H1 (cell line): ENCODE data around the gene EDN1. TPM values are rescaled to one million over a fixed set of nuclear protein-coding genes. Genes with fewer than 3 reads are reported as not detected.

Experiments used
- CTCF ChIA-PET: fragments of 300-600 bp; sonication (Branson Sonifier 250); formaldehyde crosslinking; loops from one replicate; lab custom pipeline; 2021; ENCODE audit not compliant: partially characterized antibody; lab: Charles Lee
- POLR2A ChIA-PET: fragments of 300-600 bp; sonication (Branson Sonifier 250); formaldehyde crosslinking; loops from one replicate; lab custom pipeline; 2021; ENCODE audit warnings: inconsistent platforms; ENCODE audit not compliant: partially characterized antibody; lab: Charles Lee
- DNase-seq, 2 experiments: peaks; one replicate each; pipeline versions ENCODE4 v3.0.0 to v3.0.0-alpha.2; 2010 to 2022; ENCODE audit warnings: low spot score in 2 of 2, low read depth in 1 of 2, mixed read lengths in 1 of 2
- FAIRE-seq: peaks from 2 replicates; lab custom pipeline; 2011; peaks lifted over from hg19 to GRCh38; lab: Jason Lieb, UNC
- H2AFZ ChIP-seq: 2 replicates; pipeline ENCODE4 v1.8.1; 2012; ENCODE audit warnings: low read length, inconsistent platforms
- H2AK5ac ChIP-seq: 2 replicates; pipeline ENCODE4 v1.6.1; 2013; ENCODE audit warnings: low read depth, low read length
- H2BK120ac ChIP-seq: replicated peaks from 2 replicates; pipeline ENCODE3; 2013; ENCODE audit warnings: low read depth, low read length, inconsistent platforms
- H2BK12ac ChIP-seq: 2 replicates; pipeline ENCODE4 v1.6.1; 2013; ENCODE audit warnings: low read depth, low read length
- H2BK15ac ChIP-seq: 2 replicates; pipeline ENCODE4 v1.6.1; 2013; ENCODE audit warnings: low read length
- H2BK20ac ChIP-seq: 2 replicates; pipeline ENCODE4 v1.6.1; 2013; ENCODE audit warnings: low read length
- H2BK5ac ChIP-seq: 2 replicates; pipeline ENCODE4 v1.6.1; 2013; ENCODE audit warnings: low read depth, low read length
- H3K14ac ChIP-seq: 2 replicates; pipeline ENCODE4 v1.6.1; 2013; ENCODE audit warnings: inconsistent platforms; ENCODE audit not compliant: insufficient read length
- H3K18ac ChIP-seq: 2 replicates; pipeline ENCODE4 v1.6.1; 2013; ENCODE audit warnings: low read length; ENCODE audit errors: extremely low read depth
- H3K23ac ChIP-seq: 2 replicates; pipeline ENCODE4 v1.6.1; 2013; ENCODE audit warnings: inconsistent platforms; ENCODE audit not compliant: insufficient read length
- H3K23me2 ChIP-seq: 2 replicates; pipeline ENCODE4 v1.6.1; 2013; ENCODE audit warnings: low read depth, low read length
- H3K27ac ChIP-seq: 2 replicates; pipeline ENCODE4 v1.6.1; 2011; ENCODE audit warnings: low read depth, low read length, inconsistent platforms
- H3K27me3 ChIP-seq, 4 experiments: replicated peaks in 1 of 4; 1 replicate in 1 of 4; 2 replicates in 3 of 4; pipeline versions ENCODE4 v1.6.1 to v1.8.1; 2011 to 2013; ENCODE audit warnings: low read length in 3 of 4, mild to moderate bottlenecking in 3 of 4, inconsistent platforms in 2 of 4, mixed read lengths in 2 of 4, moderate library complexity in 1 of 4; ENCODE audit not compliant: control insufficient read depth in 3 of 4, insufficient read depth in 3 of 4; ENCODE audit errors: extremely low read depth in 1 of 4
- H3K36me3 ChIP-seq, 4 experiments: 2 replicates each; pipeline versions ENCODE4 v1.6.1 to v1.8.1; 2011 to 2013; ENCODE audit warnings: mild to moderate bottlenecking in 4 of 4, low read length in 3 of 4, moderate library complexity in 2 of 4, control low read depth in 1 of 4, inconsistent platforms in 1 of 4; ENCODE audit not compliant: insufficient read depth in 4 of 4, control insufficient read depth in 2 of 4
- H3K4ac ChIP-seq: replicated peaks from 2 replicates; pipeline ENCODE3; 2013; ENCODE audit warnings: low read length, low read depth, mixed read lengths, inconsistent platforms; ENCODE audit not compliant: insufficient read length
- H3K4me1 ChIP-seq, 4 experiments: replicated peaks in 1 of 4; 1 replicate in 1 of 4; 2 replicates in 3 of 4; pipeline versions ENCODE4 v1.6.1 to v1.8.1; 2011 to 2013; ENCODE audit warnings: low read length in 3 of 4, inconsistent platforms in 2 of 4, mixed read lengths in 1 of 4; ENCODE audit not compliant: insufficient read depth in 4 of 4, control insufficient read depth in 3 of 4
- H3K4me2 ChIP-seq, 2 experiments: 2 replicates each; pipeline versions ENCODE4 v1.6.1 to v1.8.1; 2011 to 2013; ENCODE audit warnings: low read depth in 2 of 2, low read length in 2 of 2, control low read depth in 1 of 2, inconsistent platforms in 1 of 2, mild to moderate bottlenecking in 1 of 2; ENCODE audit not compliant: insufficient read depth in 1 of 2
- H3K4me3 ChIP-seq, 4 experiments: fragments of 200-600, 300-600 bp in 1 of 4; sonication (generic), shearing (Covaris generic), sonication (Bioruptor Twin) in 1 of 4; 2 replicates each; pipeline versions ENCODE4 v1.5.1 to v1.8.1; 2011 to 2016; ENCODE audit warnings: low read length in 4 of 4, low read depth in 3 of 4, control low read depth in 2 of 4, inconsistent platforms in 2 of 4, mild to moderate bottlenecking in 2 of 4, mixed read lengths in 1 of 4, moderate library complexity in 1 of 4; ENCODE audit not compliant: insufficient read depth in 2 of 4; ENCODE audit errors: extremely low read depth in 1 of 4
- H3K56ac ChIP-seq: replicated peaks from 2 replicates; pipeline ENCODE3; 2013; ENCODE audit warnings: low read depth, mild to moderate bottlenecking, mixed read lengths, low read length, inconsistent platforms; ENCODE audit not compliant: insufficient read length
- H3K79me1 ChIP-seq: 2 replicates; pipeline ENCODE4 v1.6.1; 2013; ENCODE audit warnings: low read depth, low read length, control low read depth
- H3K79me2 ChIP-seq, 2 experiments: 2 replicates each; pipeline versions ENCODE4 v1.6.1 to v1.8.1; 2012 to 2013; ENCODE audit warnings: low read length in 2 of 2, mild to moderate bottlenecking in 2 of 2, inconsistent platforms in 1 of 2; ENCODE audit not compliant: insufficient read depth in 2 of 2, control insufficient read depth in 1 of 2
- H3K9ac ChIP-seq, 4 experiments: replicated peaks in 1 of 4; 1 replicate in 1 of 4; 2 replicates in 3 of 4; pipeline versions ENCODE4 v1.6.1 to v1.8.1; 2011 to 2013; ENCODE audit warnings: low read depth in 3 of 4, low read length in 3 of 4, control low read depth in 2 of 4, mild to moderate bottlenecking in 2 of 4, moderate library complexity in 2 of 4, inconsistent platforms in 1 of 4; ENCODE audit errors: extremely low read depth in 1 of 4
- H3K9me3 ChIP-seq, 2 experiments: 2 replicates each; pipeline versions ENCODE4 v1.6.1 to v1.8.1; 2012 to 2013; ENCODE audit warnings: mild to moderate bottlenecking in 2 of 2, moderate library complexity in 2 of 2, control low read depth in 1 of 2, inconsistent platforms in 1 of 2, low read depth in 1 of 2, low read length in 1 of 2, mixed read lengths in 1 of 2; ENCODE audit not compliant: insufficient read depth in 2 of 2
- H4K20me1 ChIP-seq, 2 experiments: replicated peaks in 1 of 2; 2 replicates each; pipeline versions ENCODE3 to v1.8.1; 2011 to 2013; ENCODE audit warnings: inconsistent platforms in 2 of 2, low read length in 2 of 2, mild to moderate bottlenecking in 1 of 2; ENCODE audit not compliant: insufficient read depth in 2 of 2, control insufficient read depth in 1 of 2
- H4K5ac ChIP-seq: 2 replicates; pipeline ENCODE4 v1.6.1; 2013; ENCODE audit warnings: low read length, low read depth, mixed read lengths, inconsistent platforms; ENCODE audit not compliant: insufficient read length
- H4K8ac ChIP-seq: 2 replicates; pipeline ENCODE4 v1.8.0; 2013; ENCODE audit warnings: mild to moderate bottlenecking, moderate library complexity, low read length, inconsistent platforms; ENCODE audit not compliant: insufficient read depth; ENCODE audit errors: extremely low read depth
- H4K91ac ChIP-seq: replicated peaks from 2 replicates; pipeline ENCODE3; 2013; ENCODE audit warnings: low read length, mixed read lengths, inconsistent platforms; ENCODE audit not compliant: insufficient read length
- RAD21 ChIP-seq, 2 experiments: IDR thresholded peaks in 1 of 2; conservative IDR thresholded peaks in 1 of 2; 2 replicates each; pipeline ENCODE4 v1.6.1; 2011; ENCODE audit warnings: low read depth in 2 of 2, low read length in 2 of 2, improper control_type of control experiment in 1 of 2, inconsistent platforms in 1 of 2, mild to moderate bottlenecking in 1 of 2, moderate library complexity in 1 of 2
- SRF ChIP-seq: IDR thresholded peaks from 2 replicates; pipeline ENCODE4 v1.6.1; 2011; ENCODE audit warnings: mild to moderate bottlenecking, low read depth, low read length, moderate library complexity
- WGBS, 2 experiments: shearing (Covaris generic) in 1 of 2; methylation state at CpG; one replicate each; pipeline versions ENCODE4 v1.1.6 to v1.1.7; 2013 to 2015; ENCODE audit warnings: low lambda C conversion rate in 2 of 2, mixed read lengths in 2 of 2, inconsistent platforms in 1 of 2, low coverage in 1 of 2, missing lambda C conversion rate in 1 of 2; ENCODE audit not compliant: insufficient replicate concordance in 2 of 2, insufficient coverage in 1 of 2, insufficient read length in 1 of 2; ENCODE audit errors: extremely low coverage in 1 of 2, missing lambda C conversion rate in 1 of 2; 5-methylcytosine and 5-hydroxymethylcytosine counted together
- polyA plus RNA-seq, 7 experiments: library from polyadenylated mRNA; depleted of rRNA in 3 of 7; stranded (reverse) in 5 of 7; unstranded in 2 of 7; fragments of >200 nt in 5 of 7; fragments of 200-250 nt in 2 of 7; gene quantifications; 1 replicate in 5 of 7; 2 replicates in 1 of 7; 4 replicates in 1 of 7; pipeline versions ENCODE4 v1.2.1 to v1.2.3, GENCODE V29; 2011 to 2013; ENCODE audit warnings: missing spikeins in 2 of 7, mixed read lengths in 2 of 7
- total RNA-seq: library from RNA; stranded (reverse); fragmentation: NEBNext Ultra II Directional; extraction: Animal tissue kit (Norgen Biotek cat#: 25700); gene quantifications from 2 replicates; pipeline ENCODE4 v1.2.1, GENCODE V29; 2021
- TF ChIP-seq, protein P1 (sequence below), 3 experiments: IDR thresholded peaks; 1 replicate in 2 of 3; 2 replicates in 1 of 3; pipeline versions ENCODE4 v1.5.1 to v1.6.1; 2011; ENCODE audit warnings: low read length in 3 of 3, mild to moderate bottlenecking in 3 of 3, inconsistent platforms in 2 of 3, low read depth in 1 of 3, moderate library complexity in 1 of 3; ENCODE audit not compliant: insufficient read depth in 1 of 3; ENCODE audit errors: control extremely low read depth in 1 of 3

Gene EDN1
- total and polyA plus RNA-seq, 2 of the 8 experiments (the other 6 are each of a cell fraction or from before 2014, with no cell fraction given), result 0.23 to 1.1 TPM

DNA sequence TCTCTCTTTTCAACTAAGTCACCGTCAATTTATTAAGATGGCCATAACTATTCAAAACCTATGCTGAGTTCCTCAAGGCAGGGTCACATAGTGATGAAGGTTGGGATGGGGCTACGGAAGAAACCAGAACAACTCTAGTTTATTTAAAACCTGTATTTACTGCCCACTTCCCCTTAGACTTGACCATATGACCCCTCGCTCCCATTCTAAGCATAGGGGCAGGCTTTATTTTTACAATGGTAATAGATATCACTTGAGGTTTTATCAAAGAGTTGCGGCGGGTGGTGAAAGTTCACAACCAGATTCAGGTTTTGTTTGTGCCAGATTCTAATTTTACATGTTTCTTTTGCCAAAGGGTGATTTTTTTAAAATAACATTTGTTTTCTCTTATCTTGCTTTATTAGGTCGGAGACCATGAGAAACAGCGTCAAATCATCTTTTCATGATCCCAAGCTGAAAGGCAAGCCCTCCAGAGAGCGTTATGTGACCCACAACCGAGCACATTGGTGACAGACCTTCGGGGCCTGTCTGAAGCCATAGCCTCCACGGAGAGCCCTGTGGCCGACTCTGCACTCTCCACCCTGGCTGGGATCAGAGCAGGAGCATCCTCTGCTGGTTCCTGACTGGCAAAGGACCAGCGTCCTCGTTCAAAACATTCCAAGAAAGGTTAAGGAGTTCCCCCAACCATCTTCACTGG is 5.5 kb downstream of the EDN1 start:
- no peaks in the 10 kb centered on the region for H3K79me1 ChIP-seq
- TF ChIP-seq, protein P1, sequence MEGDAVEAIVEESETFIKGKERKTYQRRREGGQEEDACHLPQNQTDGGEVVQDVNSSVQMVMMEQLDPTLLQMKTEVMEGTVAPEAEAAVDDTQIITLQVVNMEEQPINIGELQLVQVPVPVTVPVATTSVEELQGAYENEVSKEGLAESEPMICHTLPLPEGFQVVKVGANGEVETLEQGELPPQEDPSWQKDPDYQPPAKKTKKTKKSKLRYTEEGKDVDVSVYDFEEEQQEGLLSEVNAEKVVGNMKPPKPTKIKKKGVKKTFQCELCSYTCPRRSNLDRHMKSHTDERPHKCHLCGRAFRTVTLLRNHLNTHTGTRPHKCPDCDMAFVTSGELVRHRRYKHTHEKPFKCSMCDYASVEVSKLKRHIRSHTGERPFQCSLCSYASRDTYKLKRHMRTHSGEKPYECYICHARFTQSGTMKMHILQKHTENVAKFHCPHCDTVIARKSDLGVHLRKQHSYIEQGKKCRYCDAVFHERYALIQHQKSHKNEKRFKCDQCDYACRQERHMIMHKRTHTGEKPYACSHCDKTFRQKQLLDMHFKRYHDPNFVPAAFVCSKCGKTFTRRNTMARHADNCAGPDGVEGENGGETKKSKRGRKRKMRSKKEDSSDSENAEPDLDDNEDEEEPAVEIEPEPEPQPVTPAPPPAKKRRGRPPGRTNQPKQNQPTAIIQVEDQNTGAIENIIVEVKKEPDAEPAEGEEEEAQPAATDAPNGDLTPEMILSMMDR (IDR thresholded peaks at IDR 0.05; ENCODE audit: control extremely low read depth in 1 of 3, insufficient read depth in 1 of 3, low read depth in 1 of 3, low read length in 3 of 3), result peak in 1 of 3 experiments; percentile 4; a peak in 1 of 4 replicates
- no peak for TF ChIP-seq SRF
- peak; percentile 22 to 29; a peak in 3 of 4 replicates for TF ChIP-seq RAD21 (IDR thresholded peaks at IDR 0.05 in 1 of 2, conservative IDR thresholded peaks at IDR 0.05 in 1 of 2; ENCODE audit: low read depth in 2 of 2, low read length in 2 of 2)
- no peaks in the 10 kb centered on the region for H3K9me3 ChIP-seq
- no peaks in the 10 kb centered on the region for H3K23me2 ChIP-seq
- peaks cover 9 to 14% (median 12%) of the 10 kb centered on the region in 4 experiments; a peak in 6 of 7 replicates for H3K4me1 ChIP-seq
- H3K4me2 ChIP-seq, result no peak overlapping the region
- no peak overlapping the region for H4K8ac ChIP-seq
- H2BK120ac ChIP-seq, result no peak overlapping the region
- H3K23ac ChIP-seq, result no peak overlapping the region
- H3K9ac ChIP-seq, result no peak overlapping the region
- H2BK15ac ChIP-seq, result no peak overlapping the region
- no peak overlapping the region for H3K4ac ChIP-seq
- H2BK20ac ChIP-seq, result no peak overlapping the region
- no peak overlapping the region for H2BK12ac ChIP-seq
- CTCF ChIA-PET, result interaction anchor here (0.7 to 6.8 kb wide), 3 partner anchors 186 to 309 kb away, joined by 3 to 103 read pairs (median 5); no protein-coding TSS in a partner anchor
- no peak overlapping the region for H3K56ac ChIP-seq
- no peak overlapping the region for H3K27ac ChIP-seq
- 80% methylated on average over 14 of the region's 14 CpGs; no CpG with 5 or more reads in 1 of the 2 experiments for WGBS, 2 experiments
- no peak overlapping the region for H4K5ac ChIP-seq
- H3K36me3 ChIP-seq, result peaks cover 0 to 8% (median 0%) of the 10 kb centered on the region in 4 experiments; a peak in 1 of 8 replicates
- no peak overlapping the region for H4K91ac ChIP-seq
- H3K27me3 ChIP-seq, result peaks cover 0 to 4% (median 0%) of the 10 kb centered on the region in 4 experiments; a peak in 1 of 7 replicates
- H3K79me2 ChIP-seq, result no peaks in the 10 kb centered on the region
- no peak overlapping the region for H3K4me3 ChIP-seq
- no peak overlapping the region; the same call in 1 of the 2 replicates for H3K18ac ChIP-seq
- H2AFZ ChIP-seq, result no peak overlapping the region
- no peaks in the 10 kb centered on the region for H4K20me1 ChIP-seq
- no peak for FAIRE-seq
- no peak overlapping the region for H2BK5ac ChIP-seq
- H3K14ac ChIP-seq, result no peak overlapping the region
- DNase-seq, result no peak
- POLR2A ChIA-PET, result no interaction called here
- H2AK5ac ChIP-seq, result no peak overlapping the region
